CD8-positive, alpha-beta memory T cell (primary cell): ENCODE results near the gene SH3RF1. TPM values are rescaled to one million over a fixed set of nuclear protein-coding genes. Genes with fewer than 3 reads are reported as not detected.
"Not testable (repeated sequence)": the region's sequence is repeated elsewhere in the genome, so short reads cannot be mapped to it uniquely, and the experiment has no call there.

Source experiments
- CTCF ChIA-PET: fragments of 350-600 bp; sonication (Branson Sonifier 250); formaldehyde crosslinking; loops from one replicate; lab custom pipeline; 2021; ENCODE audit warnings: antibody characterized with exemption; lab: Charles Lee
- POLR2A ChIA-PET: fragments of 350-600 bp; sonication (Branson Sonifier 250); formaldehyde crosslinking; loops from one replicate; lab custom pipeline; 2021; ENCODE audit warnings: antibody characterized with exemption; lab: Charles Lee
- DNase-seq, 5 donors: peaks; one replicate each; pipeline versions ENCODE4 v3.0.0 to v3.0.0-alpha.2; 2020 to 2022; ENCODE audit warnings: mixed read lengths in 1 of 5
- H3K27ac ChIP-seq: one replicate; pipeline ENCODE4 v1.7.0; 2013; ENCODE audit warnings: low read depth, mild to moderate bottlenecking, low read length, moderate library complexity
- H3K27me3 ChIP-seq: 2 replicates; pipeline ENCODE4 v1.7.0; 2013; ENCODE audit warnings: low read length, mild to moderate bottlenecking; ENCODE audit not compliant: insufficient read depth, poor library complexity, severe bottlenecking
- H3K36me3 ChIP-seq: 2 replicates; pipeline ENCODE4 v1.7.0; 2013; ENCODE audit warnings: mild to moderate bottlenecking, low read length, moderate library complexity; ENCODE audit not compliant: insufficient read depth
- H3K4me1 ChIP-seq: 2 replicates; pipeline ENCODE4 v1.7.0; 2013; ENCODE audit warnings: mild to moderate bottlenecking, low read length, moderate library complexity; ENCODE audit not compliant: insufficient read depth
- H3K4me3 ChIP-seq: 2 replicates; pipeline ENCODE4 v1.7.0; 2013; ENCODE audit warnings: mild to moderate bottlenecking, low read length
- H3K9me3 ChIP-seq: 2 replicates; pipeline ENCODE4 v1.7.0; 2013; ENCODE audit warnings: mild to moderate bottlenecking, low read length
- H3K27ac Mint-ChIP-seq, 8 donors: one replicate each; pipeline ENCODE4 v1.8.0; 2020 to 2021; ENCODE audit warnings: mixed read lengths in 8 of 8, mild to moderate bottlenecking in 6 of 8, inconsistent platforms in 3 of 8, moderate library complexity in 3 of 8
- H3K27me3 Mint-ChIP-seq, 2 donors: one replicate each; pipeline ENCODE4 v1.8.0; 2020 to 2021; ENCODE audit warnings: mixed read lengths in 2 of 2, mild to moderate bottlenecking in 1 of 2, moderate library complexity in 1 of 2
- H3K36me3 Mint-ChIP-seq, 3 donors: one replicate each; pipeline ENCODE4 v1.8.0; 2020 to 2021; ENCODE audit warnings: mixed read lengths in 3 of 3, inconsistent platforms in 1 of 3, mild to moderate bottlenecking in 1 of 3
- H3K4me1 Mint-ChIP-seq, 3 donors: one replicate each; pipeline ENCODE4 v1.8.0; 2020 to 2021; ENCODE audit warnings: mixed read lengths in 3 of 3, inconsistent platforms in 1 of 3, mild to moderate bottlenecking in 1 of 3
- H3K4me3 Mint-ChIP-seq, 7 donors: one replicate each; pipeline ENCODE4 v1.8.0; 2020 to 2021; ENCODE audit warnings: mixed read lengths in 7 of 7, mild to moderate bottlenecking in 6 of 7, moderate library complexity in 4 of 7, inconsistent platforms in 2 of 7
- H3K9me3 Mint-ChIP-seq, 5 donors: one replicate each; pipeline ENCODE4 v1.8.0; 2020 to 2022; ENCODE audit warnings: mixed read lengths in 5 of 5, mild to moderate bottlenecking in 3 of 5, moderate library complexity in 2 of 5, inconsistent platforms in 1 of 5
- polyA plus RNA-seq: library from polyadenylated mRNA; unstranded; fragments of 300-500 nt; fragmentation: Illumina TruSeq; gene quantifications from one replicate; pipeline ENCODE4 v1.2.3, GENCODE V29; 2021
- total RNA-seq, 2 experiments: library from RNA; stranded (reverse); gene quantifications; one replicate each; pipeline ENCODE4 v1.2.3, GENCODE V29; 2021

The SH3RF1 gene
- total and polyA plus RNA-seq, 3 experiments from 2014 or later = 1.1 to 1.4 TPM; not detected in 1

GRCh38 chr4:169209388-169209883, 61.3 kb downstream of the SH3RF1 start:
- Mint-ChIP-seq H3K9me3 (peaks cover 0 to 4% (median 2%) of the 10 kb centered on the region in 5 donors), H3K4me3 (no peak overlapping the region), H3K27me3 (peaks cover 2 to 3% of the 10 kb centered on the region in 2 donors), H3K36me3 (no peaks in the 10 kb centered on the region), H3K27ac (no peak overlapping the region), H3K4me1 (no peaks in the 10 kb centered on the region)
- Histone ChIP-seq H3K4me3 (no peak overlapping the region), H3K36me3 (no peaks in the 10 kb centered on the region), H3K27me3 (no peaks in the 10 kb centered on the region), H3K4me1 (no peaks in the 10 kb centered on the region), H3K27ac (no peak overlapping the region), H3K9me3 (no peaks in the 10 kb centered on the region)
- CTCF ChIA-PET = no interaction called here
- no peak for DNase-seq
- POLR2A ChIA-PET = no interaction called here

- no peak for DNase-seq
- Mint-ChIP-seq H3K9me3 (peaks cover 0 to 2% (median 0%) of the 10 kb centered on the region in 5 donors), H3K4me3 (no peak overlapping the region), H3K27me3 (peaks cover 2 to 3% of the 10 kb centered on the region in 2 donors), H3K27ac (no peak overlapping the region), H3K4me1 (no peaks in the 10 kb centered on the region), H3K36me3 (no peaks in the 10 kb centered on the region)
- Histone ChIP-seq H3K27me3 (no peaks in the 10 kb centered on the region), H3K27ac (no peak overlapping the region), H3K9me3 (no peaks in the 10 kb centered on the region), H3K36me3 (no peaks in the 10 kb centered on the region), H3K4me3 (no peak overlapping the region), H3K4me1 (no peaks in the 10 kb centered on the region)
- CTCF ChIA-PET = no interaction called here
- POLR2A ChIA-PET = no interaction called here
These were observed 62.2 kb downstream of the SH3RF1 start for GRCh38 chr4:169208516-169208915.

- no peak overlapping the region for H3K4me3 ChIP-seq
- no peaks in the 10 kb centered on the region for H3K27me3 ChIP-seq
- no peaks in the 10 kb centered on the region for H3K36me3 ChIP-seq
- Mint-ChIP-seq H3K27ac (no peak overlapping the region), H3K4me3 (no peak overlapping the region), H3K9me3 (peaks cover 0 to 2% (median 0%) of the 10 kb centered on the region in 5 donors), H3K36me3 (no peaks in the 10 kb centered on the region), H3K4me1 (no peaks in the 10 kb centered on the region), H3K27me3 (peaks cover 2 to 3% of the 10 kb centered on the region in 2 donors)
- ChIA-PET CTCF (no interaction called here), POLR2A (no interaction called here)
- H3K27ac ChIP-seq = no peak overlapping the region
- H3K9me3 ChIP-seq = no peaks in the 10 kb centered on the region
- no peak for DNase-seq
- H3K4me1 ChIP-seq = no peaks in the 10 kb centered on the region
These were observed 62.7 kb downstream of the SH3RF1 start for GRCh38 chr4:169208090-169208455.

- H3K9me3 ChIP-seq = no peaks in the 10 kb centered on the region
- H3K4me3 Mint-ChIP-seq = no peak overlapping the region
- no peaks in the 10 kb centered on the region for H3K27me3 ChIP-seq
- no peak overlapping the region for H3K27ac Mint-ChIP-seq
- DNase-seq = no peak
- no peaks in the 10 kb centered on the region for H3K4me1 Mint-ChIP-seq
- H3K9me3 Mint-ChIP-seq = peaks cover 0 to 2% (median 0%) of the 10 kb centered on the region in 5 donors
- CTCF ChIA-PET = no interaction called here
- no peak overlapping the region for H3K4me3 ChIP-seq
- no peaks in the 10 kb centered on the region for H3K4me1 ChIP-seq
- H3K36me3 Mint-ChIP-seq = no peaks in the 10 kb centered on the region
- H3K27me3 Mint-ChIP-seq = peaks cover 2 to 3% of the 10 kb centered on the region in 2 donors
- no peak overlapping the region for H3K27ac ChIP-seq
- POLR2A ChIA-PET = no interaction called here
- no peaks in the 10 kb centered on the region for H3K36me3 ChIP-seq
These were observed 63.2 kb downstream of the SH3RF1 start for GRCh38 chr4:169207436-169208089.

- Mint-ChIP-seq H3K9me3 (peaks cover 0 to 2% (median 0%) of the 10 kb centered on the region in 5 donors), H3K27ac (no peak overlapping the region), H3K4me3 (no peak overlapping the region), H3K4me1 (no peaks in the 10 kb centered on the region), H3K36me3 (no peaks in the 10 kb centered on the region), H3K27me3 (peaks cover 0 to 2% of the 10 kb centered on the region in 2 donors)
- Histone ChIP-seq H3K4me3 (no peak overlapping the region), H3K27ac (no peak overlapping the region), H3K36me3 (no peaks in the 10 kb centered on the region), H3K9me3 (no peaks in the 10 kb centered on the region), H3K4me1 (no peaks in the 10 kb centered on the region), H3K27me3 (no peaks in the 10 kb centered on the region)
- POLR2A ChIA-PET = no interaction called here
- no peak for DNase-seq
- CTCF ChIA-PET = no interaction called here
These were observed 65.0 kb downstream of the SH3RF1 start for GRCh38 chr4:169205744-169206080.

- no peaks in the 10 kb centered on the region for H3K36me3 Mint-ChIP-seq
- Histone ChIP-seq H3K36me3 (no peaks in the 10 kb centered on the region), H3K27me3 (no peaks in the 10 kb centered on the region), H3K27ac (no peak overlapping the region), H3K4me1 (no peaks in the 10 kb centered on the region), H3K9me3 (no peaks in the 10 kb centered on the region), H3K4me3 (no peak overlapping the region)
- no peak overlapping the region for H3K4me3 Mint-ChIP-seq
- H3K27me3 Mint-ChIP-seq = peaks cover 0 to 2% of the 10 kb centered on the region in 2 donors
- POLR2A ChIA-PET = no interaction called here
- no peak overlapping the region for H3K27ac Mint-ChIP-seq
- no peaks in the 10 kb centered on the region for H3K4me1 Mint-ChIP-seq
- peaks cover 0 to 2% (median 0%) of the 10 kb centered on the region in 5 donors for H3K9me3 Mint-ChIP-seq
- DNase-seq = no peak
- CTCF ChIA-PET = no interaction called here
These were observed 65.5 kb downstream of the SH3RF1 start for GRCh38 chr4:169205075-169205743.

- Histone ChIP-seq H3K27me3 (no peaks in the 10 kb centered on the region), H3K36me3 (no peaks in the 10 kb centered on the region), H3K27ac (no peak overlapping the region), H3K9me3 (no peaks in the 10 kb centered on the region), H3K4me3 (no peak overlapping the region), H3K4me1 (no peaks in the 10 kb centered on the region)
- no peak for DNase-seq
- Mint-ChIP-seq H3K9me3 (no peaks in the 10 kb centered on the region), H3K4me1 (no peaks in the 10 kb centered on the region), H3K36me3 (no peaks in the 10 kb centered on the region), H3K27me3 (peaks cover 1 to 7% of the 10 kb centered on the region in 2 donors), H3K4me3 (no peak overlapping the region), H3K27ac (no peak overlapping the region)
- CTCF ChIA-PET = no interaction called here
- POLR2A ChIA-PET = no interaction called here
These were observed 66.9 kb downstream of the SH3RF1 start for GRCh38 chr4:169203891-169204290.

- CTCF ChIA-PET, H3K9me3 Mint-ChIP-seq, H3K4me3 ChIP-seq, H3K4me3 Mint-ChIP-seq, H3K9me3 ChIP-seq, H3K36me3 ChIP-seq, DNase-seq, H3K27ac Mint-ChIP-seq, H3K36me3 Mint-ChIP-seq, H3K27me3 ChIP-seq, H3K4me1 Mint-ChIP-seq, POLR2A ChIA-PET, H3K4me1 ChIP-seq, H3K27ac ChIP-seq: not testable (repeated sequence)
- H3K27me3 Mint-ChIP-seq = peaks cover 4 to 11% of the 10 kb centered on the region in 2 donors
These were observed 67.5 kb downstream of the SH3RF1 start for GRCh38 chr4:169203278-169203677.
